C1 segment of cervical spinal cord (tissue), 14 donors: Measurements from ENCODE around the gene MRM1.
A peak's percentile ranks its signal among the peaks of the same experiment; 100 is the strongest.
"Not testable (repeated sequence)": the region's sequence is repeated elsewhere in the genome, so short reads cannot be mapped to it uniquely, and the experiment has no call there.

ENCODE experiments used
- DNase-seq, 14 donors: peaks; one replicate each; lab custom pipeline; 2025; lab: John Stamatoyannopoulos, UW

Gene MRM1

GRCh38 chr17:36600936-36601302 is 464 bp upstream of the MRM1 start:
- DNase-seq, result peak in 1 of 14 donors; percentile 70

GRCh38 chr17:36602030-36602748 is 806 bp downstream of the MRM1 start:
- DNase-seq, result peak in 4 of 14 donors; percentile 36 to 55 (median 45)

GRCh38 chr17:36602924-36603384 is 1.6 kb downstream of the MRM1 start:
- peak in 9 of 14 donors; percentile 3 to 36 (median 10) for DNase-seq

GRCh38 chr17:36605028-36605427 is 3.6 kb downstream of the MRM1 start:
- not testable (repeated sequence) for DNase-seq

GRCh38 chr17:36608280-36608679 is 6.9 kb downstream of the MRM1 start:
- no peak for DNase-seq

GRCh38 chr17:36608794-36609497 is 7.6 kb downstream of the MRM1 start:
- DNase-seq, result peak in 6 of 14 donors; percentile 3 to 69 (median 10)

GRCh38 chr17:36609498-36609862 is 8.1 kb downstream of the MRM1 start:
- DNase-seq, result no peak

- DNase-seq, result no peak
Measured at GRCh38 chr17:36610474-36610873, 9.1 kb downstream of the MRM1 start.

DNA sequence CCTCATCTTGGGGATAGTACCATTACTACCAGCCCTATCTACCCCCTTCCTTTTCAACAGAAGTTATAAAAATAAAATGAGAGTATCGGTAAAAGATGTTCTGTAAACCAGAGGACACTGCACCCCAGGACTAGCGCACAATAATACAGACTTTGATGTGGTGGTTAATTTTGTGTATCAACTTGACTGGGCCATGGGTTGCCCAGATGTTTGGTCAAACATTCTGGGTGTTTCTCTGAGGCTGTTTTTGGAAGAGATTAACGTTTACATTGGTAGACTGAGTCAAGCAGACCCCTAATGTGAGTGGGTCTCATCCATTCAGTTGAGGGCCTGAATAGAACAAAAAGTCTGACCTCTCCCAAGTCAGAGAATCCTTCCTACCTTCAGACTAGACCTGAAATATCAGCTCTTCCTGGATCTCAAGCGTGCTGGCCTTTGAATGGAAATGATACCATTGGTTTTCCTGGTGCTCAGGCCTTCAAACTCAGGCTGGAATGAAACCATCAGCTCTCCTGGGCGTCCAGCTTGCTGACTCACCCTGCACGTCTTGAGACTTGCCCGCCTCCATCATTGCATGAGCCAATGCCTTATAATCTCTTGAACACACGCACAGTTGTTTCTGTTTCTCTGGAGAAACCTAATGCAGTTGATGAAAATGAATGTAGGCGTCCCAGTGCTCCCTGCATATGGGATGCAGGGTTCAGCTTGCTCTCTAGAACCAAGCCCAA is 10.1 kb downstream of the MRM1 start:
- no peak for DNase-seq

DNA sequence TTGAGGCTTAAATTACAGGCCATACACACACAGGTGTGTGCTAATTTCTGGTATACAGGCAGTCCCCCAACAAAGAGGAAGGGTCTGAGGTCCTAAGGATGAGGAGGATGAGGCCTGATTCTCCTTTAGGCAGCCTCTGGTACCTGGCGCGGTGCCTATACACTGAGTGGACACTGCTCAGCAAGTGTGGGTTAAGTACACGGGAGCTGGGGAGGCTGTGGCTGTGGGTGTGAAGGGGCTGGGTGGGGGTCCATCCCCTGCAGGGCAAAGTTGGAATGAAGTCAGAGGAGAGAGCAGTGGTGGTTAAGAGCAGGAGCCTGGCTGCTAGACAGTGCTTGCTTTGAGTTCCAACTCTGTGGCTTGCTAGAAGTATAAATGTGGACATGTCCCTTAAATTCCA is 10.9 kb downstream of the MRM1 start:
- DNase-seq, result no peak

GRCh38 chr17:36613155-36613554 is 11.8 kb downstream of the MRM1 start:
- DNase-seq, result no peak

GRCh38 chr17:36614081-36614480 is 12.7 kb downstream of the MRM1 start:
- no peak for DNase-seq

DNA sequence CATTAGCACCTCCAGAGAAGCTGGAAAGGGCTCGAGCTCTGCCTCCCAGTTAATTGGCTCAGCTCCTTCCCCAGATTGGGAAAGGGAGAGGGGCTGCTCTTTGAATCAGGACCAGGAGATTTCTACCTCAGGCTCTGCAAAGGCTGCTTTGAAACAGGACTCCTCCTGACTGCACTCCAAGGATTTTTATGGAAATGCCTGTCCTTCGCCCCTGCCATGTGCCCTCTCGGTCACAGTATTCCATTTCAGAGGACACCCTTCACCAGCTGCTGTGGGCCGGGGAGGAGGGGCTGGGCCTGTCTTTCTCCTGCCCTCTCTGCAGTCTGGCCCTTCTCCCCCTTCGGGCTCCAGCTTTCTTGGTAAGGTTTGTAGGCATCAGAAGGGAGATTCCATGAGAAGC is 13.6 kb downstream of the MRM1 start:
- no peak for DNase-seq

DNA sequence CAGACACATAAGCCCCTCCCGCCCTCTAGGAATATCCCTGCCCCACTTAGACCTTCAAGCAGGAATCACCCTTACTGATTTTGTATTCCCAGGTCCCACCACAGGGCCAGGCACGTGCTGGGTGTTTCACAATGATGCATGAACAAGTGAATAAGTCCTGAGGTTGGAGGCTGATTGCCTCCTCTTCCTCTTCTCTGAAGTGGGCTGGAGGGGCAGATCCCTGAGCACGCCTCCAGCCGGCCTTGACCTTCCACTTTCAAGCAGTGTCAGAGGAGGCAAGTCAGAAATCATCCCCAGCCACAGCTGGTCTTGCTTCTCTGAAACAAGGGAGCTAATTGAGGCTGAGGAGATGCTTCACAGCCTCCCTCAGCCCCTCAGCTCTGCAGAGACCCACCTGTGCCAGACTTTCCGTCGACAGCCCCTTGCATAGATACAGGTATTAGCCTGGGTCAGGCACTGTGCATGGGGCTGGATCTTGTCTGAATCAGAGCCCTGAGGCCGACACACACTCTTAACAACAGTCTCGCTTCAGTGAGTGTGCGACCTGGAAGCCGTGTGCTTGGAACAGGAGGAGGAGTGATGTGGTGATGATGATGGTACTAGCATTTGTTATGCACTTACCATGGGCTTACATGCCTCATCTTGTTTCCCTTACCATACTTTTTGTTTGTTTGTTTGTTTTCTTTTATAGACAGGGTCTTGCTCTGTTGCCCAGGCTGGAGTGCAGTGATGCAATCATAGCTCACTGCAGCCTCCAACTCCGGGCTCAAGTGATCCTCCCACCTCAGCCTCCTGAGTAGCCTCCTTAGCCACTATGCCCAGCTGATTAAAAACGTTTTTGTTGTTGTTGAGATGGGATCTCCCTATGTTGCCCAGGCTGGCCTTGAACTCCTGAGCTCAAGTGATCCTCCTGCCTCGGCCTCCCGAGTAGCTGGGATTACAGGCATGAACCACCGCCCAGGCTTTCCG is 15.0 kb downstream of the MRM1 start:
- no peak for DNase-seq

DNA sequence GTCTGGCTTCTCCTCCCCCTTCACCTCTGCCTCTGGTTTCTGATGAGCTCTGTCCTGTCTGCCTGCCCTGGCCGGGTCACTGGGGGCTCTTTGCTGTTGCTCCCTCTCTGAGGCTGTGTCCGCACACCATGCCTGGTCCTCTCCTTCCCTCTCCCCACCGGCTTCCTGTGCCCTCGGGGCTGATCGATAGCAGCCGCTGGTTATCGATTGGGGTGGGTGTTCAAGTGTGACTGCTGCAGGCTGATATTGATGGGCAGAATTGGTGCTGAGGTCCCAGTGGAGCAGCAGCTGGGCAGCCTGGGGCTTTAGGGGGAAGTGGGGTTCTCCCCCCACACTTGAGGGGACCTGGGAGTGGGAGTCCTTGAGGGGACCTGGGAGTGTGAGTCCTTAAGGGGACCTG is 16.4 kb downstream of the MRM1 start:
- DNase-seq, result no peak

GRCh38 chr17:36623281-36623680 is 21.9 kb downstream of the MRM1 start:
- DNase-seq, result no peak

DNA sequence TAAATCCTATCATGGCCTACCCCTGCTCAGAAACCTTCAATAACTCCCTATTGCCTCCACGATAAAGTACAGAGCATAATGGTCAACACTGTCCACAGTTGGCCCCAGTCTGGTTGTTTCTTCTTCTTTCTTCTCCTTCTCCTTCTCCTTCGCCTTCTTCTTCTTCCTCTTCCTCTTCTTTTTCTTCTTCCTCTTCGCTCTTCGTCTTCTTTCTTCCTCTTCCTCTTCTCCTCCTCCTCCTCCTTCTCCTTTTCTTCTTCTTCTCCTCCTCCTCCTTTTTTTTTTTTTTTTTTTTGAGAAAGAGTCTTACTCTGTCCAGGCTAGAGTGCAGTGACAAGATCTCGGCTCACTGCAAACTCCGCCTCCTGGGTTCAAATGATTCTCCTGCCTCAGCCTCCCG is 23.8 kb downstream of the MRM1 start:
- no peak for DNase-seq

- DNase-seq, result no peak
Measured at GRCh38 chr17:36627101-36627500, 25.7 kb downstream of the MRM1 start.

GRCh38 chr17:36628576-36628975 is 27.2 kb downstream of the MRM1 start:
- DNase-seq, result no peak

GRCh38 chr17:36629252-36629847 is 28.0 kb downstream of the MRM1 start:
- DNase-seq, result peak; percentile 5 to 83 (median 44)

DNA sequence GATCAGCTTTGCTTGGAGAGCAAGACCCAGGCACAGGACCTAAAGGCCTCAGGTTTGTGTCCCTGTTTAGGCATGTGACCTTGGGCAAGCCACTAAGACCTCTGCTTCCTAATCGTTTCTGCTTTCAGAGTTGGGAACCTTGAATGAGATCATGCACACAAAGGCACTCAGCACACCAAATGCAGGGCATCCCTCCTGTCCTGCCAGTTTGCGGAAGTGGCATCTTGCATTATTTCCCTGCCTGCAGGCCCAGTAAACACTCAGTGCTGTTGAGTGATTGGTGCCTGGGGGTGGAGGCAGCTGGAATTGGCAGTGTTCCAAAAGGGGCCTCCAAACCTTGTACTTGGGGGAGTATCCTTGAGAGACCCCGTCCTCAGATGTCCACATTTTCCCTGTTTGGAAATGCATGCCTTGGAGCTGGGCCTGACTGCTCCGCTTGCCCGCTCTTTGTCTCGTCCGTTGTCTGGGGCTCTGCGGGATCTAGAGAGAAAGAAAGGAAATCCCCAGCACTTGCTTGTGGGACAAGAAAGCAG is 28.7 kb downstream of the MRM1 start:
- no peak for DNase-seq
